Stimulated activated CD4-positive, alpha-beta T cell treated with anti-CD3 and anti-CD28 coated beads, Interleukin-1b, Interleukin-23, amount 100 ng/mL, for 48 hours (primary cell): Measurements from ENCODE around the gene NKD1.
A peak's percentile ranks its signal among the peaks of the same experiment; 100 is the strongest.

Source experiments
- DNase-seq: peaks from one replicate; pipeline ENCODE4 v3.0.0-alpha.2; 2020

Gene NKD1

DNA sequence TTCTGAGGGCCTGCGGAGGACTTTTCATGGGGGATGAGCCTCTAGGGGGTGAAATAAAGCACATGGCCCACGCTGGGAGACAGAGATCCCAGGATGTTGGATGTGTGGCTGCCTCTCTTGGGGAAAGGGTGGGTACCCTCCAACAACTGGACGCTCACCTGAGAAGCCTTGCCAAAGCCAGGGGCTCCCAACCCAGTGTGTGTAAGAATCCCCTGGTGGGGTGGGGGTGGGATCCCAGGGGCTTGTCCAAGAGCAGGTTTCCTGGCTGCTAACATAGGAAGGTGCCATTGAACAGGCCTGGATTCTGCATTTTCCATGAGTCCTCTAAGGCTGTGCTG lies 132.3 kb downstream of the NKD1 start:
- DNase-seq = no peak

GRCh38 chr16:50681021-50681885 lies 133.1 kb downstream of the NKD1 start, which contains the start of gene SNX20:
Gene SNX20, minus strand, starts transcription at chr16:50681312. Its CDS starts 3,786 bp downstream, at chr16:50677526.
- peak; percentile 62 for DNase-seq

DNA sequence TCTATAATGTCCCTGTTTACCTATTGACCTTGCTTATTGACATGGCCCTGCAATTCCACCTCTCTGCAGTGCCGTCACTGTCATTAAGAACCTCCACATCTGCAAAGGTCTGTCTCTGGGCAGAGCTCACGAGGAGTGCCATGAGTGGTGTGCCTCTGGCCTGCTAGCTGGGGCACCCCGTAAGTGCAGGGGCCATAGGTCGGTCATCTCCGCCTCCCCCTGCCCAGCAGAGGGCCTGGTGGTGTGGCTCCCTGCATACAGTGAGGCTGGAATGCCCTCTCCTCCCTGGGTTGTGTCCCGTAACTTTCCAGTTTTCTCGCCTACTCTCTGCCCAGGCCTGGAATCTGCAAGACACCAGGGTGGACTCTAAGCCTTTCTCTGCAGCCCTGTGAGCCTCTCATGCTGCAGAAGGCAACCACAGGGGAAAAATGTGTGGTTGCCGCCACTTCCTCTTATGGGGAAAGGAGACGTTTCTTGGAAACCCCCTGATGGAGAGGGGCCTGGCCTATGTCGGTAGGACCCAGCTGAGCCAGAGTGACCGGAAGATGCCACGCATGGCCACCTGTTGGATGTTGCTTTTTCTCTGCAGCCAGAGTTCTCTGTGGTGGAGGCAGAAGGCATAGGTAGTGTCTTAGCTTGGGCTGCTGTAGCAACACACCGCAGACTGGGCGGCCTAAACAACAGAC lies 135.6 kb downstream of the NKD1 start:
- DNase-seq = peak; percentile 54

- peak; percentile 56 for DNase-seq
Observed at GRCh38 chr16:50684823-50685461, 136.7 kb downstream of the NKD1 start.

- DNase-seq = no peak
Observed at GRCh38 chr16:50685462-50686063, 137.4 kb downstream of the NKD1 start.

DNA sequence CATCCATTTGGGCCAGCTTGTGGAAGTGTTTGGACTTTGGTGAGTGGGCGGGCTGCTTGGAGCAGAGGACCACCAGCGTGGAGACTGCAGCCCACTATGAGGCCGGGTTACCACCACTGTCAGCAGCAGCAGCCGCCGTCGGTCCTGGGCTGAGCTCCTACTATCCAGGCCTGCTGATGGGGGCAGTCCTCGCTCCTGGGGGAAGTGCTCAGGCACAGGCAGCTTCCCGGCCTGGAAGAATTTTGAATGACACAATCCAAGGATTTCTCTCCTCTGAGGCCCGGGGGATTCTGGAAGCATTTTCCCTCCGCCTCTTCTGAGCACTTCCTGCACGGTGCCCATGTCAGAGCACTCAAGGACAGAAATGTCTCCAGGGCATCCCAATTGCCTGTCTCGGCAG lies 139.9 kb downstream of the NKD1 start:
- no peak for DNase-seq

GRCh38 chr16:50688867-50689266 lies 140.7 kb downstream of the NKD1 start:
- DNase-seq = no peak

DNA sequence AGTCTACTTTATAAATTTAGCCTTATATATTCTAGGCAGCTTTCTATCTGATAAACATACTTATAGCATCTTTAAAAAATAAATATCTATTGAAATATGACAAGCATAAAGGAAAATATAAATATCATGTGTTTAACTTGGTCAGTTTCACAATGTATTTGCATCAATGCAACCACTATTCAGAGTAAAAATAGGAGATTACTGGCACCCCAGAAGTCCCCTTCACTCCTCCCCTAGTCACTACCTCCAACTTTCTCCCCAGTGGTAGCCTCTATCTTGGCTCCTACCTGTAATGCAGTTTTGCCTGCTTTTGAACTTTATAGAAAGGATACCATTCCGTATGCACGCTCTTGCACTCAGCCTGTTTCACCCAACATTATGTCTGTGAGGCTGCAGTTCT lies 142.0 kb downstream of the NKD1 start:
- DNase-seq = no peak

- no peak for DNase-seq
Observed at GRCh38 chr16:50692644-50692998, 144.4 kb downstream of the NKD1 start.

GRCh38 chr16:50692999-50693781 lies 145.0 kb downstream of the NKD1 start, which contains the start of gene NOD2:
Gene NOD2, plus strand, starts transcription at chr16:50693606. Its CDS starts 5,890 bp downstream, at chr16:50699496.
- no peak for DNase-seq

GRCh38 chr16:50694206-50694605 lies 146.0 kb downstream of the NKD1 start:
- no peak for DNase-seq

GRCh38 chr16:50695017-50696000 lies 147.1 kb downstream of the NKD1 start:
- DNase-seq = no peak

GRCh38 chr16:50696126-50696525 lies 147.9 kb downstream of the NKD1 start:
- DNase-seq = no peak

GRCh38 chr16:50696575-50697420 lies 148.6 kb downstream of the NKD1 start:
- DNase-seq = peak; percentile 67

DNA sequence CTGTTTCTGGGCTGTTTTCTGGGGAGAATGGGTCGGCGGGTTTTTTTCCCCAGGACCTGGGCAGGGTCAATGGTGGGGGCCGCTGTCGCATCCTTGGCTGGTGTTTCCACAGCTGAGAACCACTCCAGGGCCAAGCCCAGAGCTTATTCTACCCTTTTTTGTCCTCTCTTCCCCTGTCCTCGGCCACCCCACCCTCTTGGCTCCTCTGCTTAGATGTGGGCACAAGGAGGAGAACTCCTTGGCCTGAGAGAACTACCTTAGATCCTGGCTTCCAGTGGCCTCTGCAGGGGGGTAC lies 149.2 kb downstream of the NKD1 start:
- DNase-seq = no peak

DNA sequence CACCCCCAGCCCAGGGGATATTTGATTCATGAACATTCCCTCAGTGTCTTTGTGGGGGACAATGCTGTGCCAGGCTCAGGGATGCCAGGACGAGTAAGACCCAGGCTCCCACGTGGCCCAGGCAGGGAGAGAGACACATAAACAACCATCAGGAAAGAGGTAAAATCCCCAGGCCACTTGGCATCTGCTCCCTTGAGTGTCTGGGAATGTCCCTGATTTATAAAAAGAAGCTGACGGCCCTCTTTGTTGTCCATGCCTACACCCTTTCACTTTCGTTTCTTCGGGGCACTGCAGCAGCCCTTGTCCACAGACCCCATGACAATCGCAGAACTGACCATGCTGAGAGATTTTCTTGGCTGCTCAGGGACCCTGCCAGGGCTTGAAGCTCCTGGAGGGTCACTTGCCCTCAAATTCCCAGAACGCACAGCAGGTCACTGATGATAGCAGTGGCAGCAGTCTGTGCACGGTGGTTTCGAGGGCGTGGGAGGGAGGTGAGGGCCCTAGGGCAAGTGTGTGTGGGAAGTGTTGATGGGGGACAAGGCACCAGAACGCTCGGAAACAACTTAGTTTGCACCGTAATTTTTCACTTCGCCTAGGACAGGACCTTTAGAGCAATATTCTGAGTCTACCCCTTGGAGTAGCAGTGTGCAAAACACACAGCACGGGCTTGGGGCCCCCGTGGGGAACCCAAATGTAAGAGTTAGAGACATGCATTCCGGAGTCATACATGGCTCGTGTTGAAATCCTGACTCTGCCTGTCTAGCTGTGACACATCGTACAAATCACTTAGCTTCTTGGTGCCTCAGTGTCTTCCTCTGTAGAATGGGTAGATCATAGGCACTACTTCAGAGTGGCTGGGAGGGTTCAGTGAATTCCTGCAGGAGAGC lies 149.9 kb downstream of the NKD1 start:
- peak; percentile 58 for DNase-seq
